ENCODE results near the gene GNG4.

GNG4 gene

GRCh38 chr1:235516862-235517446 lies 132.6 kb downstream of the GNG4 start:
- no peak for DNase-seq

GRCh38 chr1:235515844-235516512 lies 133.6 kb downstream of the GNG4 start:
- no peak for DNase-seq

- peak; percentile 7 for DNase-seq
Observed at GRCh38 chr1:235513495-235514366, 135.9 kb downstream of the GNG4 start.

GRCh38 chr1:235511470-235512240 lies 137.9 kb downstream of the GNG4 start:
- DNase-seq = no peak

GRCh38 chr1:235510823-235511222 lies 138.8 kb downstream of the GNG4 start:
- DNase-seq = no peak

- DNase-seq = no peak
Observed at GRCh38 chr1:235507623-235508022, 142.0 kb downstream of the GNG4 start.

- DNase-seq = peak; percentile 81
Observed at GRCh38 chr1:235504494-235505222, 144.9 kb downstream of the GNG4 start.

- DNase-seq = no peak
Observed at GRCh38 chr1:235504122-235504493, 145.5 kb downstream of the GNG4 start, which contains the start of gene B3GALNT2. Gene B3GALNT2, minus strand, starts transcription at chr1:235504452. Its CDS starts 200 bp downstream, at chr1:235504252.

- DNase-seq = peak; percentile 2
Observed at GRCh38 chr1:235503403-235504121, 146.0 kb downstream of the GNG4 start.

- DNase-seq = no peak
Observed at GRCh38 chr1:235502601-235503402, 146.8 kb downstream of the GNG4 start.

- peak; percentile 37 for DNase-seq
Observed at GRCh38 chr1:235500971-235501540, 148.5 kb downstream of the GNG4 start.
